HepG2 (cell line): ENCODE data around the gene TOB2. TPM values are rescaled to one million over a fixed set of nuclear protein-coding genes. Genes with fewer than 3 reads are reported as not detected.

ENCODE experiments used
- AKAP8 ChIP-seq: sonication (generic); formaldehyde crosslinking; IDR thresholded peaks from 2 replicates; pipeline ENCODE4 v1.5.1; 2020; ENCODE audit warnings: mild to moderate bottlenecking, missing genetic modification reagents
- ATF1 ChIP-seq: IDR thresholded peaks from 2 replicates; pipeline ENCODE4 v1.6.1; 2016; ENCODE audit warnings: mild to moderate bottlenecking, control low read depth
- CEBPB ChIP-seq: IDR thresholded peaks from 2 replicates; pipeline ENCODE4 v1.6.1; 2011; ENCODE audit warnings: low read depth, low read length, improper control_type of control experiment, borderline replicate concordance
- HNRNPL ChIP-seq: fragments of 200-400 bp; formaldehyde crosslinking; IDR thresholded peaks from 2 replicates; pipeline ENCODE4 v1.6.1; 2017; ENCODE audit warnings: mild to moderate bottlenecking, low read depth, low read length
- KAT8 ChIP-seq: IDR thresholded peaks from 2 replicates; pipeline ENCODE4 v1.6.1; 2016; ENCODE audit warnings: missing genetic modification reagents, missing compliant biosample characterization
- MAFG ChIP-seq: sonication (generic); formaldehyde crosslinking; IDR thresholded peaks from 2 replicates; pipeline ENCODE4 v1.5.1; 2020; ENCODE audit warnings: mild to moderate bottlenecking, missing genetic modification reagents
- RXRA ChIP-seq: sonication (generic); formaldehyde crosslinking; IDR thresholded peaks from 2 replicates; pipeline ENCODE4 v1.5.1; 2020; ENCODE audit warnings: missing genetic modification reagents
- SKI ChIP-seq: fragments of 450-650 bp; IDR thresholded peaks from one replicate; pipeline ENCODE4 v1.6.1; 2018; ENCODE audit warnings: mild to moderate bottlenecking; ENCODE audit not compliant: partially characterized antibody
- SMAD1 ChIP-seq: sonication (generic); formaldehyde crosslinking; IDR thresholded peaks from 2 replicates; pipeline ENCODE4 v1.4.0; 2020; ENCODE audit warnings: missing genetic modification reagents, low read depth, mild to moderate bottlenecking, borderline replicate concordance
- YEATS2 ChIP-seq: sonication (generic); formaldehyde crosslinking; IDR thresholded peaks from 2 replicates; pipeline ENCODE4 v1.4.0; 2020; ENCODE audit warnings: missing genetic modification reagents, borderline replicate concordance
- ZNF83 ChIP-seq: sonication (generic); formaldehyde crosslinking; IDR thresholded peaks from 2 replicates; pipeline ENCODE4 v1.4.0; 2020; ENCODE audit warnings: missing genetic modification reagents, mild to moderate bottlenecking, borderline replicate concordance
- polyA plus RNA-seq, 8 experiments: library from polyadenylated mRNA; depleted of rRNA in 3 of 8; stranded (reverse) in 7 of 8; unstranded in 1 of 8; fragments of >200 nt; fragmentation: Illumina TruSeq in 4 of 8; extraction: Trizol in 4 of 8; gene quantifications; 2 replicates each; pipeline versions ENCODE4 v1.2.1 to v1.2.3, GENCODE V29; 2011 to 2016; ENCODE audit warnings: low read depth in 4 of 8, missing spikeins in 1 of 8, mixed read lengths in 1 of 8; ENCODE audit not compliant: insufficient read depth in 1 of 8
- total RNA-seq, 5 experiments: library from RNA; depleted of rRNA; stranded (reverse); fragments of >200 nt; fragmentation: Illumina TruSeq; extraction: Trizol; gene quantifications; 2 replicates each; pipeline ENCODE4 v1.2.3, GENCODE V29; 2016; ENCODE audit warnings: low read depth in 1 of 5
- TF ChIP-seq, protein P1 (sequence below): sonication (generic); formaldehyde crosslinking; IDR thresholded peaks from 2 replicates; pipeline ENCODE4 v1.4.0; 2020; ENCODE audit warnings: missing genetic modification reagents
- TF ChIP-seq, protein P2 (sequence below): IDR thresholded peaks from 2 replicates; pipeline ENCODE4 v1.6.1; 2016
- TF ChIP-seq, protein P3 (sequence below): IDR thresholded peaks from 2 replicates; pipeline ENCODE4 v1.6.1; 2016; ENCODE audit warnings: mild to moderate bottlenecking
- TF ChIP-seq, protein P4 (sequence below): sonication (generic); formaldehyde crosslinking; IDR thresholded peaks from 2 replicates; pipeline ENCODE4 v1.4.0; 2020; ENCODE audit warnings: mild to moderate bottlenecking, missing genetic modification reagents
- TF ChIP-seq, protein P5 (sequence below), 2 experiments: sonication (generic) in 1 of 2; formaldehyde crosslinking in 1 of 2; IDR thresholded peaks; 2 replicates each; pipeline versions ENCODE4 v1.4.0 to v1.6.1; 2018 to 2020; ENCODE audit warnings: missing genetic modification reagents in 2 of 2, borderline replicate concordance in 1 of 2, low read depth in 1 of 2, mild to moderate bottlenecking in 1 of 2, missing biosample characterization in 1 of 2

TOB2 gene
- total and polyA plus RNA-seq, 2 of the 13 experiments (the other 11 are each of a cell fraction or from before 2014, with no cell fraction given) = 12.2 to 13.7 TPM

DNA sequence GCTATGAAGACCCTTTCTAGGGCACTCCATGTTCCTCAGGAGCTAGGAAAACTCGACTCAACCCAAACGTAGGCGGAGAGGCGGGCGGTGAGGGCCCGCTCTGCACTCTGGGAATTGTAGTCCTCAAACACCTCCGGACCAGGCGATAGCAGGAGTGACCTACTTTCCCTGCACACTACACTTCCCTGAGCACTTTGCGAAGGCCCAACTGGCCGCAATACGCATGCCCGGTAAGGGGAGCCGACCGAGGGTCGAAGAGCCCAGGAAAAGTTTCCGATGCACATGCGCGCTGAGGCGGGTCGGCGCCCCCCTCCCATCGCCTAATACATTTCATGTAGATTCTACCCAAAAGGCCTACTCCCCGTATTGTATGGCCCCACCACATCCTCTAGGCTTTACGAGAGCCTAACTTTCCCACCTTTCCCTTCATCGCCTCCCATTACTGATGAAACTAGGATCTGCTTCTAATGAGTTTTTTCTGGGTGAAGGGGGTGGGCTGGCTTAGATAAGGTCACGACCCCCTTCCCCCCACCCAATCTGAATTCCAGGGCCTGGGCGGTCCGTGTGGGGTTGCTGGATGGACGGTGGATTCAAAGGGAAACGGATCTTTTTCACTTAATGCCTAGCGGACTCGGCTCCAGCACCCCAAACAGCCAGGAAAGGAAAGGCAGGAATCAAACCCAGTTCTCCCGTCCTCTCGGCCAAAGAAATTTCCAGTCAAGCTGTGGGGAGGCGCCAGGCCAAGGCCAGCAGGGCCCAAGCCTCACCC lies 2.1 kb downstream of the TOB2 start (continued):
- TF ChIP-seq SMAD1 (peak; percentile 36; the same call in 1 of the 2 replicates), RXRA (CRISPR knock-in tag) (0 out of 2 replicates have a peak, but pooled peaks have one; percentile 27), ZNF83 (0 out of 2 replicates have a peak, but pooled peaks have one; percentile 57), HNRNPL (0 out of 2 replicates have a peak, but pooled peaks have one; percentile 38), ATF1 (CRISPR knock-in tag) (peak; percentile 63), AKAP8 (peak; percentile 61; the same call in 1 of the 2 replicates), SKI (peak; percentile 26), MAFG (CRISPR knock-in tag) (no peak), YEATS2 (CRISPR knock-in tag) (peak; percentile 82), KAT8 (CRISPR knock-in tag) (0 out of 2 replicates have a peak, but pooled peaks have one; percentile 37), CEBPB (no peak)
- TF ChIP-seq, protein P1, sequence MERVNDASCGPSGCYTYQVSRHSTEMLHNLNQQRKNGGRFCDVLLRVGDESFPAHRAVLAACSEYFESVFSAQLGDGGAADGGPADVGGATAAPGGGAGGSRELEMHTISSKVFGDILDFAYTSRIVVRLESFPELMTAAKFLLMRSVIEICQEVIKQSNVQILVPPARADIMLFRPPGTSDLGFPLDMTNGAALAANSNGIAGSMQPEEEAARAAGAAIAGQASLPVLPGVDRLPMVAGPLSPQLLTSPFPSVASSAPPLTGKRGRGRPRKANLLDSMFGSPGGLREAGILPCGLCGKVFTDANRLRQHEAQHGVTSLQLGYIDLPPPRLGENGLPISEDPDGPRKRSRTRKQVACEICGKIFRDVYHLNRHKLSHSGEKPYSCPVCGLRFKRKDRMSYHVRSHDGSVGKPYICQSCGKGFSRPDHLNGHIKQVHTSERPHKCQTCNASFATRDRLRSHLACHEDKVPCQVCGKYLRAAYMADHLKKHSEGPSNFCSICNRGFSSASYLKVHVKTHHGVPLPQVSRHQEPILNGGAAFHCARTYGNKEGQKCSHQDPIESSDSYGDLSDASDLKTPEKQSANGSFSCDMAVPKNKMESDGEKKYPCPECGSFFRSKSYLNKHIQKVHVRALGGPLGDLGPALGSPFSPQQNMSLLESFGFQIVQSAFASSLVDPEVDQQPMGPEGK (CRISPR knock-in tag) = peak; percentile 93
- TF ChIP-seq, protein P2, sequence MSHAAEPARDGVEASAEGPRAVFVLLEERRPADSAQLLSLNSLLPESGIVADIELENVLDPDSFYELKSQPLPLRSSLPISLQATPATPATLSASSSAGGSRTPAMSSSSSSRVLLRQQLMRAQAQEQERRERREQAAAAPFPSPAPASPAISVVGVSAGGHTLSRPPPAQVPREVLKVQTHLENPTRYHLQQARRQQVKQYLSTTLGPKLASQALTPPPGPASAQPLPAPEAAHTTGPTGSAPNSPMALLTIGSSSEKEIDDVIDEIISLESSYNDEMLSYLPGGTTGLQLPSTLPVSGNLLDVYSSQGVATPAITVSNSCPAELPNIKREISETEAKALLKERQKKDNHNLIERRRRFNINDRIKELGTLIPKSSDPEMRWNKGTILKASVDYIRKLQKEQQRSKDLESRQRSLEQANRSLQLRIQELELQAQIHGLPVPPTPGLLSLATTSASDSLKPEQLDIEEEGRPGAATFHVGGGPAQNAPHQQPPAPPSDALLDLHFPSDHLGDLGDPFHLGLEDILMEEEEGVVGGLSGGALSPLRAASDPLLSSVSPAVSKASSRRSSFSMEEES (CRISPR knock-in tag) = 0 out of 2 replicates have a peak, but pooled peaks have one; percentile 17
- TF ChIP-seq, protein P3, sequence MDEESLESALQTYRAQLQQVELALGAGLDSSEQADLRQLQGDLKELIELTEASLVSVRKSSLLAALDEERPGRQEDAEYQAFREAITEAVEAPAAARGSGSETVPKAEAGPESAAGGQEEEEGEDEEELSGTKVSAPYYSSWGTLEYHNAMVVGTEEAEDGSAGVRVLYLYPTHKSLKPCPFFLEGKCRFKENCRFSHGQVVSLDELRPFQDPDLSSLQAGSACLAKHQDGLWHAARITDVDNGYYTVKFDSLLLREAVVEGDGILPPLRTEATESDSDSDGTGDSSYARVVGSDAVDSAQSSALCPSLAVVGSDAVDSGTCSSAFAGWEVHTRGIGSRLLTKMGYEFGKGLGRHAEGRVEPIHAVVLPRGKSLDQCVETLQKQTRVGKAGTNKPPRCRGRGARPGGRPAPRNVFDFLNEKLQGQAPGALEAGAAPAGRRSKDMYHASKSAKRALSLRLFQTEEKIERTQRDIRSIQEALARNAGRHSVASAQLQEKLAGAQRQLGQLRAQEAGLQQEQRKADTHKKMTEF (CRISPR knock-in tag) = peak; percentile 35; the same call in 1 of the 2 replicates
- TF ChIP-seq, protein P4, sequence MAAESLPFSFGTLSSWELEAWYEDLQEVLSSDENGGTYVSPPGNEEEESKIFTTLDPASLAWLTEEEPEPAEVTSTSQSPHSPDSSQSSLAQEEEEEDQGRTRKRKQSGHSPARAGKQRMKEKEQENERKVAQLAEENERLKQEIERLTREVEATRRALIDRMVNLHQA (CRISPR knock-in tag) = no peak
- TF ChIP-seq, protein P5, sequence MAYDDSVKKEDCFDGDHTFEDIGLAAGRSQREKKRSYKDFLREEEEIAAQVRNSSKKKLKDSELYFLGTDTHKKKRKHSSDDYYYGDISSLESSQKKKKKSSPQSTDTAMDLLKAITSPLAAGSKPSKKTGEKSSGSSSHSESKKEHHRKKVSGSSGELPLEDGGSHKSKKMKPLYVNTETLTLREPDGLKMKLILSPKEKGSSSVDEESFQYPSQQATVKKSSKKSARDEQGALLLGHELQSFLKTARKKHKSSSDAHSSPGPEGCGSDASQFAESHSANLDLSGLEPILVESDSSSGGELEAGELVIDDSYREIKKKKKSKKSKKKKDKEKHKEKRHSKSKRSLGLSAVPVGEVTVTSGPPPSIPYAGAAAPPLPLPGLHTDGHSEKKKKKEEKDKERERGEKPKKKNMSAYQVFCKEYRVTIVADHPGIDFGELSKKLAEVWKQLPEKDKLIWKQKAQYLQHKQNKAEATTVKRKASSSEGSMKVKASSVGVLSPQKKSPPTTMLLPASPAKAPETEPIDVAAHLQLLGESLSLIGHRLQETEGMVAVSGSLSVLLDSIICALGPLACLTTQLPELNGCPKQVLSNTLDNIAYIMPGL (CRISPR knock-in tag; IDR thresholded peaks at IDR 0.05; ENCODE audit: borderline replicate concordance in 1 of 2, low read depth in 1 of 2) = peak; percentile 1 to 26; a peak in 1 of 4 replicates
